Large intestine (tissue), 12 donors: ENCODE measurements around the gene EMC1. TPM values are rescaled to one million over a fixed set of nuclear protein-coding genes. Genes with fewer than 3 reads are reported as not detected.
"Not testable (repeated sequence)": the region's sequence is repeated elsewhere in the genome, so short reads cannot be mapped to it uniquely, and the experiment has no call there.

Source experiments
- DNase-seq, 2 donors: peaks; one replicate each; pipeline versions ENCODE4 v3.0.0 to v3.0.0-alpha.2; 2013
- H3K27ac ChIP-seq: one replicate; pipeline ENCODE4 v1.5.1; 2013; ENCODE audit warnings: low read length
- H3K27me3 ChIP-seq: 2 replicates; pipeline ENCODE4 v1.6.1; 2013; ENCODE audit warnings: low read length; ENCODE audit not compliant: control insufficient read depth, insufficient read depth
- H3K36me3 ChIP-seq: 2 replicates; pipeline ENCODE4 v1.6.1; 2013; ENCODE audit warnings: low read length; ENCODE audit not compliant: control insufficient read depth, insufficient read depth
- H3K4me1 ChIP-seq: one replicate; pipeline ENCODE4 v1.6.1; 2013; ENCODE audit warnings: low read length; ENCODE audit not compliant: control insufficient read depth, insufficient read depth
- H3K4me3 ChIP-seq: one replicate; pipeline ENCODE4 v1.5.1; 2013; ENCODE audit warnings: low read length
- H3K9me3 ChIP-seq: one replicate; pipeline ENCODE4 v1.6.1; 2013; ENCODE audit warnings: mild to moderate bottlenecking, low read depth, low read length, moderate library complexity; ENCODE audit not compliant: control insufficient read depth
- WGBS: methylation state at CpG from one replicate; pipeline ENCODE4 v1.1.5; 2013; ENCODE audit warnings: low lambda C conversion rate; ENCODE audit not compliant: insufficient coverage; 5-methylcytosine and 5-hydroxymethylcytosine counted together
- long read RNA-seq, 11 donors: transcript quantifications; one replicate each; lab custom pipeline, GENCODE V29; 2026
- polyA plus RNA-seq: library from polyadenylated mRNA; unstranded; fragments of 120-200 nt; gene quantifications from one replicate; pipeline ENCODE4 v1.2.1, GENCODE V29; 2013

Gene EMC1
- polyA plus RNA-seq: 33.8 TPM
- long read RNA-seq, donor 1: 0 reads
- long read RNA-seq, donor 2, full-length matches to known transcripts: 4 of 10 reads
- long read RNA-seq, donor 2, partial matches to known transcripts: 6 of 10 reads
- long read RNA-seq, donor 2, other reads (novel, unspliced or antisense): 0 of 10 reads
- long read RNA-seq, donor 3: 0 reads
- long read RNA-seq, donor 4: 0 reads
- long read RNA-seq, donor 5, partial matches to known transcripts: 0 of 20 reads
- long read RNA-seq, donor 5, other reads (novel, unspliced or antisense): 20 of 20 reads
- long read RNA-seq, donor 6, full-length matches to known transcripts: 3 of 3 reads
- long read RNA-seq, donor 6, partial matches to known transcripts: 0 of 3 reads
- long read RNA-seq, donor 6, other reads (novel, unspliced or antisense): 0 of 3 reads
- long read RNA-seq, donor 7, full-length matches to known transcripts: 2 of 2 reads
- long read RNA-seq, donor 7, partial matches to known transcripts: 0 of 2 reads
- long read RNA-seq, donor 7, other reads (novel, unspliced or antisense): 0 of 2 reads
- long read RNA-seq, donor 8, full-length matches to known transcripts: 4 of 4 reads
- long read RNA-seq, donor 8, partial matches to known transcripts: 0 of 4 reads
- long read RNA-seq, donor 8, other reads (novel, unspliced or antisense): 0 of 4 reads
- long read RNA-seq, donor 9, full-length matches to known transcripts: 2 of 27 reads
- long read RNA-seq, donor 9, partial matches to known transcripts: 25 of 27 reads
- long read RNA-seq, donor 9, other reads (novel, unspliced or antisense): 0 of 27 reads
- long read RNA-seq, donor 10, partial matches to known transcripts: 0 of 3 reads
- long read RNA-seq, donor 10, other reads (novel, unspliced or antisense): 0 of 3 reads
- long read RNA-seq, donor 11, full-length matches to known transcripts: 3 of 3 reads
- long read RNA-seq, donor 11, partial matches to known transcripts: 0 of 3 reads
- long read RNA-seq, donor 11, other reads (novel, unspliced or antisense): 0 of 3 reads

- peak within 1 kb of the TSS; percentile 94 for H3K27ac ChIP-seq
- no peaks in the 10 kb centered on the region for H3K9me3 ChIP-seq
- no CpG with 5 or more reads among the region's 81 CpGs for WGBS
- H3K4me3 ChIP-seq: peak within 1 kb of the TSS; percentile 61
- DNase-seq: peak; percentile 71 to 90
- no peaks in the 10 kb centered on the region for H3K27me3 ChIP-seq
- H3K4me1 ChIP-seq: peaks cover 12% of the 10 kb centered on the region
- peaks cover 19% of the 10 kb centered on the region for H3K36me3 ChIP-seq
Measured at GRCh38 chr1:19251305-19252196, at the start of gene EMC1, which contains the start of gene MRTO4. TSS of gene EMC1 (minus strand) at chr1:19251524. CDS start at chr1:19251509, 15 bp downstream. TSS of gene MRTO4 (plus strand) at chr1:19251805. CDS start at chr1:19251836, 31 bp downstream.

GRCh38 chr1:19300211-19300610 is 48.9 kb upstream of the EMC1 start:
- H3K4me1 ChIP-seq: no peaks in the 10 kb centered on the region
- peaks cover under 1% of the 10 kb centered on the region for H3K9me3 ChIP-seq
- H3K27me3 ChIP-seq: no peaks in the 10 kb centered on the region
- H3K27ac ChIP-seq: no peak overlapping the region
- no peak overlapping the region for H3K4me3 ChIP-seq
- DNase-seq: no peak
- WGBS: no CpG with 5 or more reads among the region's 2 CpGs
- H3K36me3 ChIP-seq: peaks cover 30% of the 10 kb centered on the region

DNA sequence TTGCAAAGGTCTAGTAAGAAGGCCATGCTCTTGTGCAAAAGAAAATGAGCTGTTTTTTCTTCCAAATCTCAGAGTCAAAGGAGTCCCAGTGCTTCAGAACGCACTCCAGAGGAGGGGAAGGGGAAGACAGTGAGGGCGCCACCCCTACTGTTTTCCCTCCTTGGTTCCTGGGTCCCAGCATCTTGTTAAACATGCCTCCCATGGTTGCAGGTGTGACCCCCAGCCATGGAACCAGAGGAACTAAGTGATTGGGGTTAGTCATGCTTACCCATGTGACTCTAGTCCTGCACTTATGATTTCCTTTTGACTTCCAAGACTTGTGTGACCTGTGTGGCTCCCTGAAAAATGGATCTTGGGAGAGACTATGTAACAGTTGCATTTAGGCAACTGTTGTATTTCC is 43.3 kb upstream of the EMC1 start:
- Histone ChIP-seq H3K4me3 (no peak overlapping the region), H3K4me1 (peaks cover 2% of the 10 kb centered on the region), H3K27ac (no peak overlapping the region), H3K36me3 (no peaks in the 10 kb centered on the region), H3K27me3 (no peaks in the 10 kb centered on the region), H3K9me3 (peaks cover 23% of the 10 kb centered on the region)
- no peak for DNase-seq
- WGBS: no CpG with 5 or more reads among the region's 2 CpGs

DNA sequence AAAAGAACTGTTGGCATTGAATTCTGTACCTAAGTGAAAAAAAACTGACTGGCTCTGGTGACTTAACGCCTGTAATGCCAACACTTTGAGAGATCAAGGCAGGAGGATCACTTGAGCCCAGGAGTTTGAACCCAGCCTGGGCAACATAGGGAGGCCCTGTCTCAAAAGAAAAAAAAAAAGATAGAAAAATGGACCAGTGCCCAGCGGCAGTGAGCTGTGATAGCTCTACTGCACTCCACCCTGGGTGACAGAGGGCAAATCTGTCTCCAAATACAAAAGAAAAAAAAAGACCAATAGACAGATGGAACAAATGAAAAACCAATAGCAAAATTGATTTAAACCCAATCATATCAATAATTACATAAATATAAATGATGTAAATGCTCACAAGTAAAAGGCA is 37.9 kb upstream of the EMC1 start:
- Histone ChIP-seq H3K4me3 (peak overlapping the region; percentile 49), H3K27me3 (peaks cover 3% of the 10 kb centered on the region), H3K27ac (no peak overlapping the region), H3K4me1 (peaks cover 19% of the 10 kb centered on the region), H3K36me3 (no peaks in the 10 kb centered on the region), H3K9me3 (peaks cover 13% of the 10 kb centered on the region)
- no peak for DNase-seq
- WGBS: no CpG with 5 or more reads among the region's 2 CpGs

DNA sequence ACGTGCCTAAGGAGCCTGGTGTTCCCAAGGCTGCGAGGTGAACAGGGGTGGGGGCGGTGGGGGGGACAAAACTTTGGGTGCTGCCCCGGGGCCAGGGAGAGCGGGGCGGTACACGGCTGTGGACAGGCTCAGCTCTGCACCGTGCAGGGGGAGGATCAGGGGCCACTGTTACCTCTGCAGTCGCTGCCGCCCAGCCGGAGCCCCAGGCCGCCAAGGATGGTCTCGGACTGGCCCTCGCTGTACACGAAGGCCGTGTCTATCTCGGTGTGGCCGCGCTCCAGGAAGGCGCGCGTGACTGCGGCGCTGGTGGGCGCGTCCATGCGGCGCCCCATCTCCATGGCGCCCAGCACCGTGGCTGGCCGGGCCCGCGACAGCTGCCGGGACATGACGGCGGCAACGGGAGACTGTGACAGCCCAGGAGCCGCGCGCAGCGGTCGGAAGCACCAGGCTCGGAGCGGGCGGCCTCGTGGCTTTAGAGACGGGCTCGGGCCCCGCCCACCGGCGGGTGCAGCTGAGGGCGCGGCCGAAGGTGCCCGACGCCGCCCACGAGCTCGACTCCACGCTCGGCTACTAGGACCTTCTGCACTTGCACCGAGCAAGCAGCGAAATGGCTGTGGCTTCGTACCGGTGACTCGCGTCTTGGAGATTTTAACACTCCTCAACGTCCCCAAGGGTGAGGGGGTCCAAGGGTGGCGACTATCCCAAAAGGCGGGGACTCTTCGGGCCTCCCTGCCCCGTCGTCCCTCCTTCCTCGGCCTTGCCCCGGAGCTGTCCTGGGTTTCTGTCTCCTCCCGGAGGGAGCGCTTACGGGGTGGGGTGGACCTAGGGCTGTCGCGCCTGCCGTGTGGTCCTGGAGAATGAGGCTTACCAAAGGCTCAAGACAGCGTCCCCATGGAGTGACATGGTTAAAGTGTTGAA is 37.3 kb upstream of the EMC1 start, which contains the start of gene AKR7A3:
AKR7A3 (minus strand) TSS at position 447 of the 918 bp plus-strand sequence; CDS start at position 386, 61 bp downstream.
- Histone ChIP-seq H3K9me3 (peaks cover 13% of the 10 kb centered on the region), H3K4me1 (peaks cover 19% of the 10 kb centered on the region), H3K4me3 (peak within 1 kb of the TSS; percentile 49)
- not testable (repeated sequence) for H3K27me3 ChIP-seq, H3K36me3 ChIP-seq, H3K27ac ChIP-seq
- WGBS: no CpG with 5 or more reads among the region's 82 CpGs
- peak; percentile 66 to 82 for DNase-seq

DNA sequence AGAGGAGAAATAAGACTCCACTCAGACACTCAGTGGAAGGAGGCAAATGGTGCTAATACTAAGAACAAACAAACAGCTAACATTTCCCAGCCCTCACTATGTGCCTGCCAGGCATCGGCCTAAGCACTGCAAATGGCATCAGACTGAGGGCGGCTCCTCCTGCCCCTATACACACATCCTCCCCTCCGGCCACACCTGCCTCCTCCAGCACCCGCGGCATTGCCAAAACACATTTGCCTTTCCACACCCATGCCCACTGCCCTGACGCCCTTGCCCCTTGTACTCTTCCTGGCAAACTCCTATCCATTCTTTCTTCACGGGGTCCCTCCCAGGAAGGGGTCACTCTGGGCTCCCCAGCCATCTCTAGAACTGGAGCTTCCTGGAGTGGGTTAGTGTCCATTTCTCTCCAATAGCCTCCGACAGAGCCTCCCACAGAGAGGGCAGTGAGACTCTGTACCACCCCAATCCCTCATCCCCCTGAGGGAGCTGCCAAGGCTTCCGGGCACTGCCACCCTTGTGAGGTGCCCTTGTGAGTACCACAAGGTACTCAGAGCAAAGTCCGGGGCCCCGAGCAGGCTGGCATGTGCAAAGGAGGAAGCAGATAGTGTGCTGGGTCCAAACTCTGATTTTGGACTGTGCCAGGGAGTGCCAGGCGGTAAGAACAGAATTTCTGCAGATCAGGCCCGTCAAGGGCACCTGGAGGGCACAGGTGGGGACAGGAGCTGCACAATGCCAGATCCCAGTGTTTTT is 36.3 kb upstream of the EMC1 start:
- H3K9me3 ChIP-seq: peaks cover 6% of the 10 kb centered on the region
- no peak overlapping the region for H3K4me3 ChIP-seq
- no CpG with 5 or more reads among the region's 13 CpGs for WGBS
- peaks cover 19% of the 10 kb centered on the region for H3K4me1 ChIP-seq
- H3K36me3 ChIP-seq: no peaks in the 10 kb centered on the region
- DNase-seq: no peak
- H3K27me3 ChIP-seq: peaks cover 3% of the 10 kb centered on the region
- H3K27ac ChIP-seq: no peak overlapping the region

GRCh38 chr1:19285807-19286206 is 34.5 kb upstream of the EMC1 start:
- not testable (repeated sequence) for DNase-seq, H3K27me3 ChIP-seq, H3K36me3 ChIP-seq, H3K9me3 ChIP-seq, H3K4me3 ChIP-seq
- WGBS: no CpG with 5 or more reads among the region's 3 CpGs
- Histone ChIP-seq H3K27ac (peak overlapping the region; percentile 31), H3K4me1 (peaks cover 19% of the 10 kb centered on the region)

DNA sequence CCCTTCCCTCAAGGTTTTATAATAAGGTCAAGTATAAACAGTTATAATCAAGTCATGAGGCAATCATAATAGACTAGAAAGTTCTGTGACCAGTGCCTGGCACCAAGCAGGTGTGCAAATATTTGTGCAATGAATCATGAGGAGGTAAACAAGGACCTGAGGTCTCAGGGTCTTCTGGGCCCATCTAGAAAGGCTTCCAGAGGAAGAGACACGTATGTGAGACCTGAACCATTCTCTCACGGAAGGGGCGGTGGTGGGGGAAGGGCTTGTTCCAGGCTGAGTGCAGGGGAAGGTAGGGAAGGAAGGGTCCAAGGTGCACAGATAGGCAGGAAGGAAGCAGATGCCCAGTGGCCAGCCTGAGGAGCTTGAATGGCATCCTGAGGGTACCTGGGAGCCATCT is 34.0 kb upstream of the EMC1 start:
- H3K36me3 ChIP-seq, H3K4me3 ChIP-seq, H3K9me3 ChIP-seq, H3K27me3 ChIP-seq, DNase-seq: not testable (repeated sequence)
- WGBS: no CpG with 5 or more reads among the region's 3 CpGs
- H3K4me1 ChIP-seq: peaks cover 19% of the 10 kb centered on the region
- H3K27ac ChIP-seq: peak overlapping the region; percentile 31
